HepG2 (cell line): ENCODE data around the gene PHF23. TPM values are rescaled to one million over a fixed set of nuclear protein-coding genes. Genes with fewer than 3 reads are reported as not detected.

Experiments used
- CBX1 ChIP-seq: IDR thresholded peaks from one replicate; pipeline ENCODE4 v1.6.1; 2016; ENCODE audit warnings: antibody characterized with exemption, low read depth
- FLYWCH1 ChIP-seq: sonication (generic); formaldehyde crosslinking; IDR thresholded peaks from 2 replicates; pipeline ENCODE4 v1.8.1; 2023; ENCODE audit warnings: mild to moderate bottlenecking, missing genetic modification reagents
- GABPA ChIP-seq, 2 experiments: IDR thresholded peaks; 2 replicates each; pipeline ENCODE4 v1.6.1; 2011 to 2016; ENCODE audit warnings: low read depth in 2 of 2, low read length in 1 of 2, missing biosample characterization in 1 of 2, missing genetic modification characterization in 1 of 2
- HNF1A ChIP-seq, 2 experiments: sonication (generic) in 1 of 2; formaldehyde crosslinking in 1 of 2; IDR thresholded peaks; 2 replicates each; pipeline versions ENCODE4 v1.4.0 to v1.6.1; 2016 to 2020; ENCODE audit warnings: borderline replicate concordance in 1 of 2, low read depth in 1 of 2, mild to moderate bottlenecking in 1 of 2, missing genetic modification reagents in 1 of 2
- HNF1B ChIP-seq: sonication (generic); formaldehyde crosslinking; IDR thresholded peaks from 2 replicates; pipeline ENCODE4 v1.5.1; 2020; ENCODE audit warnings: mild to moderate bottlenecking, moderate library complexity, missing genetic modification reagents
- HNRNPK ChIP-seq: fragments of 200-400 bp; formaldehyde crosslinking; IDR thresholded peaks from 2 replicates; pipeline ENCODE4 v1.6.1; 2018; ENCODE audit warnings: low read length, low read depth, moderate library complexity, mild to moderate bottlenecking; ENCODE audit not compliant: poor library complexity, severe bottlenecking
- HNRNPLL ChIP-seq: fragments of 200-400 bp; formaldehyde crosslinking; IDR thresholded peaks from 2 replicates; pipeline ENCODE4 v1.6.1; 2017; ENCODE audit warnings: mild to moderate bottlenecking, low read depth, low read length; ENCODE audit not compliant: poor library complexity, severe bottlenecking
- IKZF5 ChIP-seq: IDR thresholded peaks from 2 replicates; pipeline ENCODE4 v1.6.1; 2018; ENCODE audit warnings: missing genetic modification reagents, mild to moderate bottlenecking, missing compliant biosample characterization
- KMT2B ChIP-seq: IDR thresholded peaks from 2 replicates; pipeline ENCODE4 v1.6.1; 2016; ENCODE audit warnings: missing genetic modification reagents, missing compliant biosample characterization
- NCOA2 ChIP-seq: sonication (generic); formaldehyde crosslinking; IDR thresholded peaks from 2 replicates; pipeline ENCODE4 v1.8.0; 2022; ENCODE audit warnings: inconsistent platforms
- NKX3-1 ChIP-seq: sonication (generic); formaldehyde crosslinking; IDR thresholded peaks from 2 replicates; pipeline ENCODE4 v1.5.0; 2020; ENCODE audit warnings: missing genetic modification reagents
- PCBP1 ChIP-seq: fragments of 200-400 bp; formaldehyde crosslinking; IDR thresholded peaks from 2 replicates; pipeline ENCODE4 v1.6.1; 2017; ENCODE audit warnings: mild to moderate bottlenecking, low read depth, low read length, borderline replicate concordance
- RBFOX2 ChIP-seq: fragments of 200-400 bp; formaldehyde crosslinking; IDR thresholded peaks from 2 replicates; pipeline ENCODE4 v1.6.1; 2017; ENCODE audit warnings: low read depth, mild to moderate bottlenecking, low read length
- SIN3A ChIP-seq: IDR thresholded peaks from 2 replicates; pipeline ENCODE4 v1.6.1; 2011; ENCODE audit warnings: low read depth, mild to moderate bottlenecking, control low read depth, low read length, borderline replicate concordance
- ZNF143 ChIP-seq: sonication (generic); formaldehyde crosslinking; IDR thresholded peaks from 2 replicates; pipeline ENCODE4 v1.4.0; 2020; ENCODE audit warnings: missing genetic modification reagents
- ZNF281 ChIP-seq: sonication (generic); formaldehyde crosslinking; IDR thresholded peaks from 2 replicates; pipeline ENCODE4 v1.4.0; 2020; ENCODE audit warnings: missing genetic modification reagents, borderline replicate concordance
- ZNF746 ChIP-seq: sonication (generic); formaldehyde crosslinking; IDR thresholded peaks from 2 replicates; pipeline ENCODE4 v1.8.0; 2022; ENCODE audit warnings: mild to moderate bottlenecking, missing genetic modification reagents
- polyA plus RNA-seq, 8 experiments: library from polyadenylated mRNA; depleted of rRNA in 3 of 8; stranded (reverse) in 7 of 8; unstranded in 1 of 8; fragments of >200 nt; fragmentation: Illumina TruSeq in 4 of 8; extraction: Trizol in 4 of 8; gene quantifications; 2 replicates each; pipeline versions ENCODE4 v1.2.1 to v1.2.3, GENCODE V29; 2011 to 2016; ENCODE audit warnings: low read depth in 4 of 8, missing spikeins in 1 of 8, mixed read lengths in 1 of 8; ENCODE audit not compliant: insufficient read depth in 1 of 8
- total RNA-seq, 5 experiments: library from RNA; depleted of rRNA; stranded (reverse); fragments of >200 nt; fragmentation: Illumina TruSeq; extraction: Trizol; gene quantifications; 2 replicates each; pipeline ENCODE4 v1.2.3, GENCODE V29; 2016; ENCODE audit warnings: low read depth in 1 of 5

Gene PHF23
- total and polyA plus RNA-seq, 2 of the 13 experiments (the other 11 are each of a cell fraction or from before 2014, with no cell fraction given) = 27.6 to 33.2 TPM

- TF ChIP-seq GABPA (IDR thresholded peaks at IDR 0.05; ENCODE audit: low read depth, low read length) (peak; percentile 23; the same call in 1 of the 2 replicates), GABPA (CRISPR knock-in tag; IDR thresholded peaks at IDR 0.05; ENCODE audit: low read depth) (peak; percentile 73), HNRNPLL (peak; percentile 98), NCOA2 (peak; percentile 58; the same call in 1 of the 2 replicates), RBFOX2 (peak; percentile 85), ZNF281 (CRISPR knock-in tag) (peak; percentile 63; the same call in 1 of the 2 replicates), PCBP1 (peak; percentile 92), ZNF143 (CRISPR knock-in tag) (peak; percentile 75), HNF1A (IDR thresholded peaks at IDR 0.05; ENCODE audit: low read depth) (no peak), HNF1A (CRISPR knock-in tag; IDR thresholded peaks at IDR 0.05; ENCODE audit: borderline replicate concordance) (peak; percentile 56; the same call in 1 of the 2 replicates), SIN3A (peak; percentile 94), IKZF5 (CRISPR knock-in tag) (peak; percentile 64), NKX3-1 (CRISPR knock-in tag) (no peak), HNF1B (no peak), KMT2B (peak; percentile 50; the same call in 1 of the 2 replicates), HNRNPK (no peak), CBX1 (peak; percentile 76), FLYWCH1 (no peak), ZNF746 (CRISPR knock-in tag) (peak; percentile 84; the same call in 1 of the 2 replicates)
Measured at GRCh38 chr17:7242717-7243452, 3.6 kb upstream of the PHF23 start (continued).
